Neural crest cell (in vitro differentiated cells): Measurements from ENCODE around the gene OTOP1. TPM values are rescaled to one million over a fixed set of nuclear protein-coding genes. Genes with fewer than 3 reads are reported as not detected.

Experiments used
- DNase-seq: peaks from one replicate; pipeline ENCODE4 v3.0.0; 2021; ENCODE audit warnings: low read depth, mixed read lengths, low spot score
- H3K27ac Mint-ChIP-seq: one replicate; pipeline ENCODE4 v1.8.0; 2021; ENCODE audit warnings: mild to moderate bottlenecking, mixed read lengths; ENCODE audit not compliant: unreplicated experiment
- H3K27me3 Mint-ChIP-seq: 2 replicates; pipeline ENCODE4 v1.8.0; 2021; ENCODE audit warnings: low read depth, mild to moderate bottlenecking, mixed read lengths
- H3K36me3 Mint-ChIP-seq: 2 replicates; pipeline ENCODE4 v1.8.0; 2021; ENCODE audit warnings: low read depth, mild to moderate bottlenecking, mixed read lengths
- H3K4me1 Mint-ChIP-seq: 2 replicates; pipeline ENCODE4 v1.8.0; 2021; ENCODE audit warnings: mixed read lengths
- H3K4me3 Mint-ChIP-seq: one replicate; pipeline ENCODE4 v1.8.0; 2021; ENCODE audit warnings: mild to moderate bottlenecking, mixed read lengths
- H3K9me3 Mint-ChIP-seq: 2 replicates; pipeline ENCODE4 v1.8.0; 2021; ENCODE audit warnings: mixed read lengths
- long read RNA-seq: library from polyadenylated mRNA; unstranded; transcript quantifications from one replicate; pipeline ENCODE4 v2.0.0, GENCODE V29; 2020
- total RNA-seq: library from RNA; stranded (reverse); gene quantifications from 2 replicates; pipeline ENCODE4 v1.2.1, GENCODE V29; 2021
- TF ChIP-seq, protein P1 (sequence below): fragments of 200-600 bp; sonication (generic); conservative IDR thresholded peaks from 2 replicates; pipeline ENCODE4 v1.5.0; 2021; ENCODE audit warnings: antibody characterized with exemption, mild to moderate bottlenecking

The OTOP1 gene, protein sequence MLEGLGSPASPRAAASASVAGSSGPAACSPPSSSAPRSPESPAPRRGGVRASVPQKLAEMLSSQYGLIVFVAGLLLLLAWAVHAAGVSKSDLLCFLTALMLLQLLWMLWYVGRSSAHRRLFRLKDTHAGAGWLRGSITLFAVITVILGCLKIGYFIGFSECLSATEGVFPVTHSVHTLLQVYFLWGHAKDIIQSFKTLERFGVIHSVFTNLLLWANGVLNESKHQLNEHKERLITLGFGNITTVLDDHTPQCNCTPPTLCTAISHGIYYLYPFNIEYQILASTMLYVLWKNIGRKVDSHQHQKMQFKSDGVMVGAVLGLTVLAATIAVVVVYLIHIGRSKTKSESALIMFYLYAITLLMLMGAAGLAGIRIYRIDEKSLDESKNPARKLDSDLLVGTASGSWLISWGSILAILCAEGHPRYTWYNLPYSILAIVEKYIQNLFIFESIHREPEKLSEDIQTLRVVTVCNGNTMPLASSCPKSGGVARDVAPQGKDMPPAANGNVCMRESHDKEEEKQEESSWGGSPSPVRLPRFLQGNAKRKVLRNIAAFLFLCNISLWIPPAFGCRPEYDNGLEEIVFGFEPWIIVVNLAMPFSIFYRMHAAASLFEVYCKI
- 0.33 TPM in 1 of 2 replicates, not detected in the other for total RNA-seq
- long read RNA-seq: 0 reads

DNA sequence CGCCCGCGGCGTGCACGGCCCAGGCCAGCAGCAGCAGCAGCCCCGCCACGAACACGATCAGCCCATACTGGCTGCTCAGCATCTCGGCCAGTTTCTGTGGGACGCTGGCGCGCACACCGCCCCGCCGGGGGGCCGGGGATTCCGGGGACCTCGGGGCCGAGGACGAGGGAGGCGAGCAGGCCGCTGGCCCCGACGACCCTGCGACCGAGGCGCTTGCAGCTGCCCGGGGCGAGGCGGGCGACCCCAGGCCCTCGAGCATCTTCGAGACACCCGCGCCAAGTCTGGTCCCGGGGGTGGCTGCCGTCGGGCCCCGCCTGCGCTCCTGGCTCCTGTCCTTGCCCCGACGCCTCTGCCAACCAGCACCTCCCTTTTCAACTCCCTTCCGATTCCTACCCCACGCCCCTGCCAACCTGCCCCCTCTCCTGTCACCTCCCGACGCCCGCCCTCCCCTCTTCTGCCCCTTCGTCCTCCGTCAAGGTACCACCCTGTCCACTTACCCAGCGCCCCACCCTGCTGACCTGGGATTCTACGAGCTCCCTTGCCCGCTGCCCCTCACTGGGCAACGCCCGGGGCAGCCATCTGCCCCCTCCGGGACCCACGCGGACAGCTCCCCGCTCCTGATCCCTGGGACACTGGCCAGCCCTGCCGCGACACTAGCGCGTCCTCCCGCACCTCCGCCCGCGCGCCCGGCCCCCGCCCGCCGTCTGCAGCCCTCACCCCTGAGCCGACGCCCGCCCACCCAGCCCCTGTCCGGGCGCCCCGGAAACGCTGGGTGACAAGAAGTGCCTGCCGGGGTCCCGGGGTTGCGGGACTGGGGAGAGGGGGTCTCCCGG lies at the start of gene OTOP1:
OTOP1 (minus strand) TSS at position 324 of the 833 bp plus-strand sequence; CDS start at position 259, 65 bp downstream.
- peaks cover 70% of the 10 kb centered on the region for H3K27me3 Mint-ChIP-seq
- peak within 1 kb of the TSS; percentile 2 for H3K27ac Mint-ChIP-seq
- DNase-seq: no peak
- no peaks in the 10 kb centered on the region for H3K36me3 Mint-ChIP-seq
- peak within 1 kb of the TSS; percentile 28 for H3K4me3 Mint-ChIP-seq
- H3K4me1 Mint-ChIP-seq: peaks cover 13% of the 10 kb centered on the region
- TF ChIP-seq, protein P1, sequence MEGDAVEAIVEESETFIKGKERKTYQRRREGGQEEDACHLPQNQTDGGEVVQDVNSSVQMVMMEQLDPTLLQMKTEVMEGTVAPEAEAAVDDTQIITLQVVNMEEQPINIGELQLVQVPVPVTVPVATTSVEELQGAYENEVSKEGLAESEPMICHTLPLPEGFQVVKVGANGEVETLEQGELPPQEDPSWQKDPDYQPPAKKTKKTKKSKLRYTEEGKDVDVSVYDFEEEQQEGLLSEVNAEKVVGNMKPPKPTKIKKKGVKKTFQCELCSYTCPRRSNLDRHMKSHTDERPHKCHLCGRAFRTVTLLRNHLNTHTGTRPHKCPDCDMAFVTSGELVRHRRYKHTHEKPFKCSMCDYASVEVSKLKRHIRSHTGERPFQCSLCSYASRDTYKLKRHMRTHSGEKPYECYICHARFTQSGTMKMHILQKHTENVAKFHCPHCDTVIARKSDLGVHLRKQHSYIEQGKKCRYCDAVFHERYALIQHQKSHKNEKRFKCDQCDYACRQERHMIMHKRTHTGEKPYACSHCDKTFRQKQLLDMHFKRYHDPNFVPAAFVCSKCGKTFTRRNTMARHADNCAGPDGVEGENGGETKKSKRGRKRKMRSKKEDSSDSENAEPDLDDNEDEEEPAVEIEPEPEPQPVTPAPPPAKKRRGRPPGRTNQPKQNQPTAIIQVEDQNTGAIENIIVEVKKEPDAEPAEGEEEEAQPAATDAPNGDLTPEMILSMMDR: no peak
- peaks cover 4% of the 10 kb centered on the region for H3K9me3 Mint-ChIP-seq

DNA sequence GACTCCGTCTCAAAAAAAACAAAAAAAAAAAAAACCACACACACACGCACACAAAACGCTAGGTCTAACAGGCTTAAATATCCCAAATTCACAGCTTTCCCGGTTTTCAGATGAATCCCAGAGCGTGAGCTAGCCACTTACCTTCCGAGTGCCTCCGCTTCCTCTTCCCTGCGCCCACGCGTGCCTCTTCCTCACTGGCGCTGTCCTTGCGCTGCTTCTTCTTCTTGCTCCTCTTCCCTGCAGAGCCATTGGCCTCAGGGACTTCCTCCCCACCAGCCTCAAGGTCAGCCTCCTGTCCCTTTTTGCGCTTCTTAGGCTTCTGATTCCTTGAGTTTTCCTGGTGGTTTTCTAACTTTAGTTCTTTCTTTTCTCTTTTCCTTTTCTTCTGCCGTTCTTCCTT lies 47.5 kb upstream of the OTOP1 start:
- H3K27me3 Mint-ChIP-seq: no peaks in the 10 kb centered on the region
- H3K27ac Mint-ChIP-seq: no peak overlapping the region
- no peaks in the 10 kb centered on the region for H3K9me3 Mint-ChIP-seq
- TF ChIP-seq, protein P1: no peak
- H3K36me3 Mint-ChIP-seq: peaks cover 6% of the 10 kb centered on the region
- H3K4me1 Mint-ChIP-seq: no peaks in the 10 kb centered on the region
- DNase-seq: no peak
- no peak overlapping the region for H3K4me3 Mint-ChIP-seq

DNA sequence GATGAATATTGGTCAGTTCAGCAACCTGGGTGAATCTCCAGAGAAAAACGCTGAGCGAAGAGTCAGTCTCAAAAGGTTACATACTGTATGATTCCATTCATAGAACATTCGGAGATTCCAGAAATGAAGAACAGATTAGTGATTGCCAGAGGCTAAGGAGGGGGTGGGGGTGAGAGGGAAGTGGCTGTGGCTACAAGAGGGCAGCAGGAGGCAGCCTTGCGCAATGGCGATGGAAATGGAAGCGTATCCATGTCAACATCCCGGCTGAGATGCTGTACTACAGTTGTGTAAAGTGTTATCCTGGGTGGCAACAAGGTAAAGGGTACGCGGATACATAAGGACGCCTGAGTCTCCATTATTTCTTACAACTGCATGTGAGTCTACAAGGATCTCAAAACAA lies 45.2 kb upstream of the OTOP1 start:
- Mint-ChIP-seq H3K4me3 (no peak overlapping the region), H3K27me3 (no peaks in the 10 kb centered on the region), H3K9me3 (no peaks in the 10 kb centered on the region), H3K27ac (no peak overlapping the region), H3K36me3 (peaks cover 6% of the 10 kb centered on the region), H3K4me1 (no peaks in the 10 kb centered on the region)
- DNase-seq: no peak
- TF ChIP-seq, protein P1: no peak

DNA sequence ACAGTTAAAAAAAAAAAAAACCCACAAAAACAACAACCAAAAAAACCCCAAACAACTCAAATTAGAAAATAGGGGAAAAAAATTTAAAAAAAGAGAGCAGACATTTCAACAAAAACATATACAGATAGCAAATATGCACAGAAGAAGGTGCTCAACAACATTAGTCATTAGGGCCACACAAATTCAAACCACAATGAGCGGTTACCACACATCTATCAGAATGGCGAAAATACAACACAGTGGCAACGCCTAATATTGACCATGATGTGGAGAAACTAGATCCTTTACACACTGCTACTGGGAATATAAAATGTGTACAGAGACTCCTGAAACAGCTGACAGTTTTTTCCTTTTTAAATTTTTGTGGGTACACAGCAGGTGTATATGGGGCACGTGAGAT lies 43.8 kb upstream of the OTOP1 start:
- Mint-ChIP-seq H3K4me3 (no peak overlapping the region), H3K27ac (no peak overlapping the region), H3K9me3 (no peaks in the 10 kb centered on the region), H3K4me1 (no peaks in the 10 kb centered on the region), H3K36me3 (peaks cover 9% of the 10 kb centered on the region), H3K27me3 (no peaks in the 10 kb centered on the region)
- DNase-seq: no peak
- TF ChIP-seq, protein P1: no peak

DNA sequence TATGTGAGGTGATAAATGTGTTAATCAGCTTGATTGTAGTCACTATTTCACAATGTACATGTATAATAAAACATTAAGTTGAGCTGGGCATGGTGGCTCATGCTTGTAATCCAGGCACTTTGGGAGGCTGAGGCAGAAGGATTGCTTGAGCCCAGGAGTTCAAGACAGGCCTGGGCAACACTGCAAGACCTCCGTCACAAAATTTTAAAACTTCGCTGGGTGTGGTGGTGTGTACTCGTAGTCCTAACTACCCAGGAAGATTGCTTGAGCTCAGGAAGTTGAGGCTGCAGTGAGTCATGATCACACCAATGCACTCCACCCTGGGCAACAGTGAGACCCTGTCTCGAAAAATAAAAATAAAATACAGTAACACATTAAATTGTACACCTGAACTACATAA lies 43.1 kb upstream of the OTOP1 start:
- no peak for DNase-seq
- no peak overlapping the region for H3K4me3 Mint-ChIP-seq
- H3K27ac Mint-ChIP-seq: no peak overlapping the region
- TF ChIP-seq, protein P1: no peak
- no peaks in the 10 kb centered on the region for H3K9me3 Mint-ChIP-seq
- H3K27me3 Mint-ChIP-seq: no peaks in the 10 kb centered on the region
- peaks cover 9% of the 10 kb centered on the region for H3K36me3 Mint-ChIP-seq
- no peaks in the 10 kb centered on the region for H3K4me1 Mint-ChIP-seq
